HG03460 (cell line): ENCODE results near the gene SETD2.
"Not testable (repeated sequence)": the region's sequence is repeated elsewhere in the genome, so short reads cannot be mapped to it uniquely, and the experiment has no call there.

Experiments used
- ATAC-seq: cut with Tn5 transposase; IDR thresholded peaks from one replicate; pipeline ENCODE4 v1.9.1; 2021; ENCODE audit not compliant: unreplicated experiment

SETD2 gene

GRCh38 chr3:47042231-47042791 is 121.6 kb downstream of the SETD2 start:
- ATAC-seq, result no peak

GRCh38 chr3:47041114-47041513 is 122.8 kb downstream of the SETD2 start:
- no peak for ATAC-seq

GRCh38 chr3:47037302-47037701 is 126.6 kb downstream of the SETD2 start:
- ATAC-seq, result not testable (repeated sequence)

- no peak for ATAC-seq
Observed at GRCh38 chr3:47036145-47036544, 127.8 kb downstream of the SETD2 start.

GRCh38 chr3:47035645-47036044 is 128.3 kb downstream of the SETD2 start:
- no peak for ATAC-seq

- ATAC-seq, result no peak
Observed at GRCh38 chr3:47034868-47035489, 128.9 kb downstream of the SETD2 start.

- ATAC-seq, result not testable (repeated sequence)
Observed at GRCh38 chr3:47031041-47031440, 132.9 kb downstream of the SETD2 start.

GRCh38 chr3:47028667-47029066 is 135.2 kb downstream of the SETD2 start:
- no peak for ATAC-seq

GRCh38 chr3:47028146-47028545 is 135.8 kb downstream of the SETD2 start:
- no peak for ATAC-seq

GRCh38 chr3:47026432-47026831 is 137.5 kb downstream of the SETD2 start:
- ATAC-seq, result not testable (repeated sequence)

- ATAC-seq, result no peak
Observed at GRCh38 chr3:47024932-47025331, 139.0 kb downstream of the SETD2 start.

GRCh38 chr3:47022641-47023071 is 141.3 kb downstream of the SETD2 start:
- no peak for ATAC-seq

- no peak for ATAC-seq
Observed at GRCh38 chr3:47020311-47020710, 143.6 kb downstream of the SETD2 start.

GRCh38 chr3:47019201-47019600 is 144.7 kb downstream of the SETD2 start:
- ATAC-seq, result peak; percentile 59

- no peak for ATAC-seq
Observed at GRCh38 chr3:47018269-47018611, 145.7 kb downstream of the SETD2 start.

GRCh38 chr3:47017504-47018268 is 146.2 kb downstream of the SETD2 start:
- no peak for ATAC-seq

GRCh38 chr3:47016934-47017435 is 146.9 kb downstream of the SETD2 start:
- peak; percentile 64 for ATAC-seq

GRCh38 chr3:47016086-47016933 is 147.6 kb downstream of the SETD2 start:
- no peak for ATAC-seq

GRCh38 chr3:47015151-47015550 is 148.8 kb downstream of the SETD2 start:
- no peak for ATAC-seq

GRCh38 chr3:47014036-47014435 is 149.9 kb downstream of the SETD2 start:
- no peak for ATAC-seq

GRCh38 chr3:47013231-47013630 is 150.7 kb downstream of the SETD2 start:
- ATAC-seq, result no peak
